Activated CD4-positive, CD25-positive, alpha-beta regulatory T cell (primary cell): ENCODE data around the gene THYN1.
A peak's percentile ranks its signal among the peaks of the same experiment; 100 is the strongest.
"Not testable (repeated sequence)": the region's sequence is repeated elsewhere in the genome, so short reads cannot be mapped to it uniquely, and the experiment has no call there.

Experiments
- DNase-seq, 4 experiments: peaks; one replicate each; lab custom pipeline; 2025; lab: John Stamatoyannopoulos, UW

The THYN1 gene

DNA sequence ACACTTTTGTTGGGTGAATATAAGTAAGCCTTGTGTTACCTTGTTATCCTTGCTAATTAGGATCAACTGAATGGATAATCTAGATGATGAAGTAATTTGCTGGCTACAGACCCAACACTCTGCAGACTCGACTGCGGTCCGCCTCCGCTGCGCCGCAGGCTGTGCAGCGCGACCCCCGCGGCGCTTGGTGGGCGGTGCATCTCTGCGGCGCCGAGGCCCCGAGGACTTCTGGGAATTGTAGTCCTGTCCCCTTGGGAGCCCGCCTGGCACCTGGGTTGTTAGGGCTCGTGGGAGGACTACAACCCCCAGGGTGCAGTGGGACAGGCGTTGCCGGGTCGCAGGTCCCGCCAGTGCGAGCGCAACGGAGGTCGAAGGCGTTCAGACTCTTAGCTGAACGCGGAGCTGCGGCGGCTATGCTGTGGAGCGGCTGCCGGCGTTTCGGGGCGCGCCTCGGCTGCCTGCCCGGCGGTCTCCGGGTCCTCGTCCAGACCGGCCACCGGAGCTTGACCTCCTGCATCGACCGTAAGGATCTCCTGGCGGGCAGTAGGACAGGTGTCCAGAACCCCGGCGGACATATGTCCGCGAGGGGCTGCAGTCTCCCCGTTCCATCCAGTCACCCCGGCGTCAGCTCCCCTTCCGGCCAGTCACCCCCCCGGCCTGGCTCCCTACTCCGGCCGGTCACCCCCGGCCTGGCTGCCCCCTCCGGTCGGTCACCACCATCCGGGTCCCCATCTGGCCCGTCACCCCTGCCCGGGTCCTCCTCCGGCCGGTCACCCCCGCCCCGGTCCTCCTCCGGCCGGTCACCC, at the start of gene THYN1, which contains the start of gene ACAD8:
TSS of gene THYN1 (minus strand) at position 165 of the 806 bp plus-strand sequence. CDS start 470 bp downstream, outside the sequence.
TSS of gene ACAD8 (plus strand) at position 381 of the 806 bp plus-strand sequence. CDS start at position 414, 33 bp downstream.
- DNase-seq = peak; percentile 92 to 95 (median 93)

DNA sequence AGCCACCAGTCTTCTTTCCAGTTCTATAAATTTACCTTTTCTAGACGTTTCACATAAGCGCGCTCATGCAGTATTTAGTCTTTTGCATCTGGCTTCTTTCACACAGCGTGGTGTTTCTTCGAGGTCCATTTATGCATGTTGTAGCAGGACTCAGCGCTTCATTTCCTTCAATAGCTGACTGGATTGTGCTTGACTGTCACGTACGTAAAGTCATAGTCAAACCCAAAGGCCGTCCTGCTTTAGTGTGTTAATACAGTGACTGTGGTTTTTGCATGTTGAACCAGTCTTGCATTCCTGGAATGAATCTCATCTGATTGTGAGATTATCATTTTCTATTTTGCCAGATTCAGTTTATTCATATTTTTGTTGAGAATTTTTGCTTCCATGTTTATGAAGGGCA, 41.5 kb upstream of the THYN1 start:
- no peak for DNase-seq

DNA sequence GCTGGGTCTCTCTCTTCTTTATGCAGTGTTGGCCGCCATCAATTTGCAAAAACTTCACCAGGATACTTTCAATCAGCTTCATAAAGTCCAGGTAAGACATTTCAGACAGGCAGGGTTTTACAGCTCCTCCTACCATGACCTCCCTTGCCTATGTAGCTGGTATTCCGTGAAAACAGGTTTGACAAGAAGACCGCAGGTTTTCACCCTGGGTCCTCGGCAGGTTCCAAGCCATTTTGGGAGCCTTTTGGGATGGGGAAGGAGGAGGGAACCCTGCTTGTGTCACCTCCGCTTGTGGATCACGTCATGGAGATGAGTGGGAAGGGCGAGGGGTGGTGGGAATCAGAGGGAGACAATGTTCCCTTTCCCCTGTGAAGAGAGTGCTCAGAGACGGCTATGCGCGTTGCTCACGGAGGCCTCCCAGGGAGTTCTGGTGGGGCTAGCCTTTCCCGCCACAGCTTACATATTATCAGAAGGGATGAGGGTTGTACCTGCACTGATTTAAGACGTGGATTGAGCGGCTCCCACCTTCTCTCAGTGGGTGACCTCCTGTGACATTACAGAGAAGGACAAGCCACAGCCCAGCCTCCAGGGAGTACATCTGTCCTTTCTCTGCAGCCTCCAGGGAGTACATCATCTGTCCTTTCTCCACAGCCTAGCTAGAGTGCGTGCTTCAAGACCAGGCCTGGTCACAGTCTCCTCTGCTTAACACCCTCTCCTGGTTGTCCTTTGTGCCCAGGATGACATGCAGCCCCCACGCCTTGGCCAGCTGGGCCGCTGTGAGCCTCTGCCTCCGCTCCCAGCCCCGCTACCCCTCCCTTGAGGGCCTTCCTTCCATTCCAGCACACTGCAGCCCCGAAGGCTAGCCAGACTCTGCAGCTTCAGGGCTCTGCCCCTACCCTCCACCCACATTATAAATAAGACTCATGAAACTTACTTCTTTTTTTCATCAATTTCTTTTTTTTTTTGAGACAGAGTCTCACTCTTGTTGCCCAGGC, 40.3 kb upstream of the THYN1 start:
- DNase-seq = no peak

DNA sequence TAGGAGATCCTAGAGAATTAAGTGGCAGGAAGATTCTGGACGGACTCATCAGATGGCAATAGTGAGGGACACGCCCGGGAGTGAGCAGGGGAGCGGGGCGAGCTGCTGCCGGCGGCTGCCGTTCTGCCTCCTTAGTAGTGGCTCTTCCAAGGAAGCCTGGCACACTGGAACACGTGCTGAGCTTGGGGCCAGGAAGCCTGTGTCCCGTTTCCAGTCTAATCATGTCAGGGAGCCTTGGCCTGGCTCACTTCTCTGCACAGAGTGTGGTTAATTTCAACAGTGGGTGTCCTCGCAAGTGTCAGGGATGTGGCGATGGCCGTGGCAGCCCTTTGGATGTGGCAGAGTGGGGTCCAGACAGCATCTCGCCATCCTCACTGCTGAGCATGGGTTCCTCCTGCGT, 39.5 kb upstream of the THYN1 start:
- DNase-seq = no peak

DNA sequence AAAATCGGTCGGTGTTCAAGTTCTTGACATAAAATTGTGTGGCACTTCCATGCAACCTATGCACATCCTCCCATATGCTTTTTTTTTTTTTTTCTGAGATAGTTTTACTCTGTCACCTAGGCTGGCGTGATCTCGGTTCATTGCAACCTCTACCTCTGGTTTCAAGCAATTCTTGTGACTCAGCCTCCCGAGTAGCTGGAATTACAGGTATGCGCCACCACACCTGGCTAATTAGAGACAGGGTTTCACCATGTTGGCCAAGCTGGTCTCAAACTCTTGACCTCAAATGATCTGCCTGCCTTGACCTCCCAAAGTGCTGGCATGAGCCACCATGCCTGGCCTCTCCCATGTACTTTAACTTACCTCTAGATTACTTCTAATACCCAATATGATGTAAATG, 38.0 kb upstream of the THYN1 start:
- no peak for DNase-seq

DNA sequence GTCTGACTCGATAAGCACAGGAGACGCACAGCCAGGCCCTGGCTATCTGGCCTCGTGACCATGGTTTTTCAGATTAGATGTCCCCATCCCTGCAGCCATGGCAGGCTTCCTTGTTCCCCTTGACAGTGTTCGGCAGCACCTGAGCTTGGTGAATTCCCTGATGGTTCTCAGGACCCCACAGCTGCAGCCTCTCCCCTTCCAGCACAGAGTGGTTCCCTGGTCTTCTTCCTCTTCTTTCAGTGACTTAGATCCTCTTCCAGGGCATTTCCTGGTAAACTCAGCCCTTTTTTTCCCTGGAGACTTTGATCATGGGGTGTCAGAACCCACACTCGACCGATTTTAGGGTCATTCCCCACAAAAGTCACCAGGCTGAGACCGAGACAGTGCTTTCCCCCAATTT, 37.5 kb upstream of the THYN1 start:
- DNase-seq = no peak

DNA sequence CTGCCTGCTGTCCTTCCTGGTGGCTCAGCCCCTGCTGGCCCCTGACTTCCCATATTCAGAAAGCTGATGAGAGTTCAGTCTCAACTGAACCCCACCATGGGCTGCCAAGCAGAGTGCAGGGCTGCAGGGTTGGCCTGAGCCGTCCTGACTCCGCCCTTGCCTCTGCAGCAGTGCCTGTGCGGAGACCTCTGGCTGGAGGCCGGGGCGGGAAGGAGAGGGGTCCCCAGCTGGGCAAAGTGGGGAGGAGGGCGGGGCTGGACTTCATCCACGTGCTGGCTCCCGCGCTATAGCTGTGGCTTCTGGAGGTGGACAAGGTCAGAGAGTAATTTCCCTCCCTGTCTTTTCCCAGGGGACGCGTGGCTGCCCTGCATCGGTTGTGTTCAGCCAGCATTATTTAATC, 36.6 kb upstream of the THYN1 start:
- DNase-seq = no peak

DNA sequence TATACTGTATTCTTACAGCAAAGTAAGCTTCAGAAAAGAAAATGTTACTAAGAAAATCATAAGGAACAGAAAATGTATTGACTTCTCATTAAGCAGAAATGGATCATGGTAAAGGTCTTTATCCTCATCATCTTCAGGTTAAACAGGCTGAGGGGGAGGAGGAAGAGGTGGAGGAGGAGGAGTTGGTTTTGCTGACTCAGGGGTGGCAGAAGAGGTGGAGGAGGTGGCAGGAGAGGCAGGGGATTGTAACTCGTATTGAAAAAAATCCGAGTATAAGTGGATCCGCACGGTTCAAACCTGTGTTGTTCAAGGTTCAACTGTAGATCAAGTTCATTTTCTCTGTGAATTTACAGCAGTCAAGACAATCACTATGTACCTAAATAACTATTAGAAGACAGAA, 36.0 kb upstream of the THYN1 start:
- no peak for DNase-seq

DNA sequence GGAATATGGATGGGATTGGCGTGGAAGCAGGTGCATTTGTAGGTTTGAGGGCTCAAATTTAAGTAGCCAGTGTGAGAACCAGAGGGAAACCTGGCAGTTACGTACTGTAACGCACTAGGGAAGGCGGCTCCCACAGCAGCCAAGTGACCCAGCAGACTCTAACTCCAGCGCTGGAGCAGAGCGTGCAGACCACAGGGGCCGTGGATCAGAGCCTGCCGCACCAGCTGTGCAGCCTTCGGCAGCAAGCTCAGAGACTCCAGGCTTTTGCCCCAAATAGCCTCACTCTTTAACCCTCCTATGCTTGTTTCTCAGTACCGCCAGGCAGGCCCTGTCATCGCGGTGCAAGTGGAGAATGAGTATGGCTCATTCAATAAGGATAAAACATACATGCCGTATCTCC, 35.3 kb upstream of the THYN1 start:
- DNase-seq = no peak

DNA sequence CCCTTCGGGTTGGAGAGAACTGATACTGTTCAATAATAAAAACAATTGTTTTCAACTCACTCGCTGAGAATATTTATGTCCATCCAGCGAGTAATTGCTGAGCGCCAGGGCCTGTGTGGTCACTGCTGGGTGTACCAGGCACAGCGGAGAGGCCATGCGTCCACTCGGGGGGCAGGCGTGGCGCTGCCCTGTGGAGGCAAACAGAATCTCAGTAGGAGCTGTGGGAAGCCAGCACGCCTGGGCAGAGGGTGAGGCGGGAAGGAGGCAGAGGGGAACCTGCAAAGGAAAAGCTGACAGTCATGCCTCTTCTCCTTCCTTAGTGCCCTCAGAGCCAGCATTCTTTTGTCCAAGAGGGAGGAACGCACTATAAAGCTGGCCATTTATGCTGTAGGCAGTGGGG, 34.4 kb upstream of the THYN1 start:
- no peak for DNase-seq

DNA sequence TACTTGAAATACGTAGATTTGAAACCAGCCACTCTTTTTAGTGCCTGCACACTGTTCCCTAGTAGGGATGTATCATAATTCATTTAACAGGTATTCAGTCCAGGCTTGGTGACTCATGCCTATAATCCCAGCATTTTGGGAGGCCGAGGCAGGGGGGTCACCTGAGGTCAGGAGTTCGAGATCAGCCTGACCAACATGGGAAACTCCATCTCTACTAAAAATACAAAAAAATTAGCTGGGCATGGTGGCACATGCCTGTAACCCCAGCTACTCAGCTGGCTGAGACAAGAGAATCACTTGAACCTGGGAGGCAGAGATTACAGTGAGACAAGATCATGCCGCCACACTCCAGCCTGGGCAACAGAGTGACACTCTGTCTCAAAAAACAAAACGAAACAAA, 31.2 kb upstream of the THYN1 start:
- DNase-seq = not testable (repeated sequence)

DNA sequence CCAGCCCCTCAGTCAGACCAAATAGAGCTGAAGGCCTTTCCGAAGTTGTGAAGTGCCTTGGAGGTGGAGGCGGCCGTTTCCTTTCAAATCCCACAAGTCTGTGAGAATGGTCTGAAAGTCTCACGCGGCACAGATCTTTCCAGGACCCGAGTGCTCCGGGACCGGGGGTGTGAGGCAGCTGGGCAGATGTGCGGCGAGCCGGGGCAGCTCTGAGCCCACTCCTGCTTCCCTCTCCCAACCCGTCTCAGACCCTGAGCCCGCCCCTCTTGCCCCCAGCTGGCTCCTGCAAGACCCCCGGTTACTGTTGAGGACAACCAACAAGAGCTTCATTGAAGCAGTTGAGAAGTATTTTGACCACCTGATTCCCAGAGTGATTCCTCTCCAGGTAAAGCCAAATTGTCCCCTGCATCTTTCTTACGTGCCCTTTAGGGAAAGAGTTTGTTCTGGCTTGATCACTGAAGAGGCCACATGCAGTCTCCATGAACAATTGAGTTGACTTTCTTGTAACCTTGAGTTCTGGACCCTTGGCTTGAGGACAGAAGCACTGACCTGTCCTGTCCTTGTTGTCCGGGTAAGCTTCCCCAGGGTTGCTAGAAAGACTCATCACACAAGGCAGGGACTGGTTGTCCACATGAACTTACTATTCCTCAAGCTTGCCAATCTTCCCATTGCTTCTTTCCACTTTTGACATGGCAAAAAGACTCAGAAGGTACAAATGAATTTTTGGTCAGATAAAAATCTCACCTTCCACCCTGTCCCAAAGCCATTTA, 30.5 kb upstream of the THYN1 start:
- DNase-seq = no peak

DNA sequence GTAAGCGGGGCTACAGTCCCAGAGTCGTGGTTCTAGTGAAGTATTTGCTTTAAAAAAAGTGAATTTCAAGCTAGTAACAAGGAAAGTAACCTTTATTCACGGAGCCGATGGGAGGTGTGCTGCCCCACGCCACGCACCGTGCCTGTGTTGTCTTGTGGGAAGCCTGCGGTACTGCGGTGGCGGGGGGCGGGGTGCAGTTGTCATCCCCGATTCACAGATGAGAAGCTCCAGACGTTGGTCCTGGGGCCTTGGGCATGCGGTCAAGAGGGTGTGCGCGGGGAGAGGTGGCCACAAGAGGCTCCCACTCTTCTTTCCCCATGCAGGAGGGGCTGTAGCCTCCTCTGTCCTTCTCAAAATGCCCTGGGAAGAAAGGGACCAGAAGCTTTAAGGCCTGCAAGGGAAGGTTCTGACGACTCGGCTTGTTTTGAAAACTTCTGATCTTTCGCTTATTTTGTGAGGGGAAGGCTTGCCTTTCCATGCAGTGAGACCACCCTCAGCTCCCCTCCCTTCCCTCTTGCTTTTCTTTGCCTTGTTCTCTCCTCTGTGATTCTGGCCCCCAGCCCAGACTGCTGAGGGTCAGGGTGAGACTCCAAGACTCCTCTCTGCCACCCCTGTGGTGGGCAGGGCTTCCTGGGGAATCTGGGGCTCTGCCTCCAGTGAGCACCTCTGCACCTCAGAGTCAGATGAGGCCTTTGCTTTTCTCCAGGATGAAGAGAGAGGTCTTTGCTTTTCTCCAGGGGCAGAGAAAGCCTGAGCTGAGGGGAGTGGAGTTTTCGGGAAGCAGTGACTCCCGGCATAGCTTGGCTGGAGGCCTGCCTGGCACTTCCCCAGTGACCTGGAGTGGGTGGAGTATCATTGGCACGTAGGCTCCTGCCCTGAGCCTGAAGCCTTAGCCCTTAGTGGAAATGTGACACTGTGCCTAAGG, 29.2 kb upstream of the THYN1 start:
- DNase-seq = no peak

DNA sequence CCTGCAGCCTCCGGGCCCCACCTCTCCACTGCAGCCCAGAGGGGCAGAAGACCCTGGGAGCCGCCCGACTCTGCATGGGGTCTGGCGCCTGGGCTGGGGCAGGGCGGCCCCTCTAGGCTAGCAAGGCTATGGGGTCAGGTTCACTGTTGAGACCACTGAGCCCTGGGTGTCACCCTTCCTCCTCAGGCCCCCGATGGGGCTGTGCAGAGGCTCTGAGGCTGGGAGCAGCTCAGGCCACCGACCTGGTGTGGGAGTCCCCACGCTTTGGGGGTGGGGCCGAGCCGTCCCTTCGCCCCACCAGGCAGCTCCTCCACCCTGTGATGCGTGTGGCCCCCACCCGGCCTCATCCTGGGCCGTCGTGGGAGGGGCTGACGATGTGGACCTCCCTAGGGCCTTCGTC, 28.5 kb upstream of the THYN1 start:
- not testable (repeated sequence) for DNase-seq

DNA sequence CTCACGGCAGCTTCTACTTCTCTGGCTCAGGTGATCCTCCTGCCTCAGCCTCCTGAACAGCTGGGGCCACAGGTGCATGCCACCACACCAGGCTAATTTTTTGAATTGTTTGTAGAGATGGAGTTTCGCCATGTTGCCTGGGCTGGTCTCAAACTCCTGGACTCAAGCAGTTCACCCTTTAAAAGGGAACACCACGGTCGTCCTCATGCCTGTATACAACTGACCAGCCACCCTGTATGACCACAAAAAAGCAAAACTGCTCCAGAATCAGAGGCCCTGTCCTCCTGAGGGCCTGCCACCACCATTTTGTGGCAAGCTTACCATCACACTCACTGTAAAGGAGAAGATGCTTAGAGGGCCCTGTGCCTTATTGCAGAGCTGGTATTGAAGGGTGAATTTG, 25.2 kb upstream of the THYN1 start:
- no peak for DNase-seq

DNA sequence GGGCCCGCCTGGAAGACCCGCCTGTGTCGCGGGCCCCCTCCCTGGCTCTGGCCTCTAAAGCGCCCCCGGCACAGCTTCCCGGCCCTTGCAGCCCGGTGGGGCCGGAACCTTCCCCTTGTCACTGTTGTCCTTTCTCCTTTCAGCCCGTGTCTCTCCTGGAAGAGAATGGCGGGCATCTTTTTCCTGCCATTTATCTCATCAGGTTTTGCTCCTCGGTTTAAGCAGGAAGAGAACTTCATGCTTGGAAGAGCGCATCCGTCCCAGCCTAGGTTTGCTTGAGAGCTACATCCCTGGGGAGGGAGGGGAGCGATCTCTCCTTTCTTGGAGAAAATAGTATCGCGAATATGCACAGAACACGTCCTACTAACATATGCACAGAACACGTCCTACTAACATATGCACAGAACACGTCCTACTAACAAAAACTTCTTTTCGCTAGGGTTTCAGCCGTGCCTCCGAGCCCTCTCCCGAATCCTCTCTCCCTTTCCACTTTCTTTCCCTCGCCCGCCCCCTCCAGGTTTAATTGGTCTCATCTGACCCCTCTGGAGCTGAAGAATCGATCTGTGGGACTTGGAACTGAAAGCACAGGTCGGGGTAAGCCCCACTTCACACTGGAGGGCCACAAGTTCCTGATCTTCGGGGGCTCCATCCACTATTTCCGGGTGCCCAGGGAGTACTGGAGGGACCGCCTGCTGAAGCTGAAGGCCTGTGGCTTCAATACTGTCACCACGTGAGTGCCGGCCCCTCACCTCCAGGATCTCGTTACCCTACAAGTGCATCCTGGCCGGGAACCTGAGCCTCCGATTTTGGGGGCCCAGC, 24.2 kb upstream of the THYN1 start:
- DNase-seq = no peak

DNA sequence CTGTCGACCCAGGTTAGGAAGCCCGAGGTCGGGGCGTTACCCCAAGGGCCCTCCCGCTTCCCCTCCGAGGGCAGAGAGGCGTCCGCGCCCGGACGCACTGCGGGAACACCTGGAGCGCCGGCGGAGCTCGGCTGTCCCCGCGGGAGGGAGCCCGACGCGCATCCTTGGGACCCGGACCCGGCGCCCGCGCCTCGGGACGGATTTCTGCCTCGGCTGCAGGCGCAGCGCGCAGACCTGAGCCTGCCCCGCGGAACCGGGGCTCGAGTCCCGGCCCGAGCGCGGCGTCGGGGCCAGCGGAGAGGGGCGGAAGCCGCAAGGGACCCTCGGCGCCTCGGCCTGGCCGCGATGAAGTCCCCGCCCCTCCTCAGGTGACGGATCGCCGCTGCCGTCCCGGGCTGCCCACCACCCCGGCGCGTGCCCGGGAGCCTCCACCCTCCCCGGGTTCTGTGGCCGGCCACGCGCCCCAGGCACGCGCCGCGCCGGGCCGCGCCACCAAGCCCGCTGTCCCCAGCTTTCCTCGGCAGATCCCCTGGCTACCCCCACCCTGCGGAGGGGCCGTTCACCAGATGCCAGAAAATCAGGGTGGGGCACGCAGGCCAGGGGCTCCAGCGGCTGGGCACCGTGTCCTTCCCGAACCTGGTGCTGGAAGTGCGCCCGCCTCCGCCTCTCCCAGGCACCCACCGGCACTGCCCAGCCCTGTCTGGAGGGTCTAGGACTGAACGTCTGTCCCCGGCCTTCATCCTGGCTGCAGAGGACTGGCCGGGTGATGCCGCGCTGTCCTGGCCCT, 23.4 kb upstream of the THYN1 start:
- no peak for DNase-seq

DNA sequence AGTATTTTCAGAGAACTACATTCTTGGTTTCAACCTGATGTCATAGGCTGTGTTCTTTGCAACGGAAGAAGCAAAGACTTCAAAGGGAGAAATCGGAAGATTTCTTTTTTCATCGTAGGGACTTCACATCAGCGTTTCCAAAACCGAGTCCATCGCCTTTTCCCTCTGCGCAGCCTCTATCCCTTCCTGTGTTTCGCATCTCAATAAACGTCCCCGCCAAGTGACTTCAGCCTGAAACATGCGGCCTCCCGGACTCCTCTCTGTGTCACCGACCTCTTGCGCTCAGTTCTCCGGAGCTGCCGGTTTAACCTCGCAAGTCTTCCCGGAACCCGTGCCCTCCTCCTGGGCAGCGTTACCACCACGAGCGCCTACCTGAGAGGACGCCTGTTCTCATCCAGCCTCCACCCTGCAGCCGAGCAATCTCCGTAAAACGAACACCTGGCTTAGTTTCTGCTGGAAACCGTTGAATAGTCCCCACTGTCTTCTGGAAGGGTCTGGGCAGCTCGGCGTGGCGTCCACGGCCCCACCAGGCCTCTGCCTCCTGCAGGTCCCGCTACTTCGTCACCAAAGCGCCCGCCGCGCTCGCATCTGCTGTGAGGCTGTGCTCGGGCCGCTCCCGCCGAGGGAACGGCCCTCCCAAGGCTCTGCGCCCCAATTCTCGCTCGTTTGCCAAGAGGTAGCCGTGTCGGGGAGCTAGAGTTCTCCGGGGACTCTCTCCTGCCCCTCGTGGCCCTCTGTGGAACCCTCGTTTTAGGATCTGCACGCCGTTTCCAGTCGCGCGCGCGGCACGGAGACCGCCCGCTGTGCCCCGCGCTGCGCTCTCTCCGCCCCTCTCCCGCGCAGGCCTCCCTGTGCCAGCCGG, 22.6 kb upstream of the THYN1 start, which contains the start of gene GLB1L3:
TSS of gene GLB1L3 (plus strand) at position 846 of the 862 bp plus-strand sequence. CDS start 362 bp downstream, outside the sequence.
- DNase-seq = peak; percentile 37 to 51 (median 44)
